Measurements from ENCODE around the gene LPIN1. TPM values are rescaled to one million over a fixed set of nuclear protein-coding genes. Genes with fewer than 3 reads are reported as not detected.
"Not testable (repeated sequence)": the region's sequence is repeated elsewhere in the genome, so short reads cannot be mapped to it uniquely, and the experiment has no call there.

The LPIN1 gene
- total RNA-seq, 2 donors from 2014 or later, result 59.0 to 69.2 TPM

DNA sequence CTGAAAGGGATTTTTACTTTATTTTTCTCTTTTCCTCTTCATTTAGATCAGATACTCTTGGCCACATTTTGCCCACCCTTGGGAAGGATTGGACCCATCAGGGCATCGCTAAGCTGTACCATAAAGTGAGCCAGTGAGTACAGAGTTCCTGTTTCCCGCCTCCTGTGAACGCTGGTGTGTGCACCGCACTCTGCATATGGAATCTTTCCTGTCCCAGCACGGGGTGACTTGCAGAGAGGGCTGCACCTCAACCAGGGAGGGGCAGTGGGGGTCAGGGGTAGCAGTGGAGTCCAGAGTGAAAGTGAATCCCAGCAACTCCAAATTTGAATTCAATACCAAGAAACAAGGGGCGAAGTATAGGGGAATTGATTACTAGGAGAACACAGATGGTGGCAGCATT lies 58.6 kb downstream of the LPIN1 start:
- Mint-ChIP-seq H3K36me3 (ENCODE audit: low read depth) (peaks cover 98% of the 10 kb centered on the region), H3K9me3 (no peaks in the 10 kb centered on the region), H3K27ac (no peak overlapping the region), H3K4me1 (peaks cover 11% of the 10 kb centered on the region), H3K4me3 (no peak overlapping the region), H3K27me3 (no peaks in the 10 kb centered on the region)
- no peak for ATAC-seq (replicated peaks)

GRCh38 chr2:11805920-11806319 lies 59.5 kb downstream of the LPIN1 start:
- Mint-ChIP-seq H3K9me3 (no peaks in the 10 kb centered on the region), H3K36me3 (ENCODE audit: low read depth) (peaks cover 98% of the 10 kb centered on the region), H3K27ac (no peak overlapping the region), H3K4me3 (peak overlapping the region; percentile 4), H3K27me3 (no peaks in the 10 kb centered on the region), H3K4me1 (peaks cover 11% of the 10 kb centered on the region)
- no peak for ATAC-seq (replicated peaks)

DNA sequence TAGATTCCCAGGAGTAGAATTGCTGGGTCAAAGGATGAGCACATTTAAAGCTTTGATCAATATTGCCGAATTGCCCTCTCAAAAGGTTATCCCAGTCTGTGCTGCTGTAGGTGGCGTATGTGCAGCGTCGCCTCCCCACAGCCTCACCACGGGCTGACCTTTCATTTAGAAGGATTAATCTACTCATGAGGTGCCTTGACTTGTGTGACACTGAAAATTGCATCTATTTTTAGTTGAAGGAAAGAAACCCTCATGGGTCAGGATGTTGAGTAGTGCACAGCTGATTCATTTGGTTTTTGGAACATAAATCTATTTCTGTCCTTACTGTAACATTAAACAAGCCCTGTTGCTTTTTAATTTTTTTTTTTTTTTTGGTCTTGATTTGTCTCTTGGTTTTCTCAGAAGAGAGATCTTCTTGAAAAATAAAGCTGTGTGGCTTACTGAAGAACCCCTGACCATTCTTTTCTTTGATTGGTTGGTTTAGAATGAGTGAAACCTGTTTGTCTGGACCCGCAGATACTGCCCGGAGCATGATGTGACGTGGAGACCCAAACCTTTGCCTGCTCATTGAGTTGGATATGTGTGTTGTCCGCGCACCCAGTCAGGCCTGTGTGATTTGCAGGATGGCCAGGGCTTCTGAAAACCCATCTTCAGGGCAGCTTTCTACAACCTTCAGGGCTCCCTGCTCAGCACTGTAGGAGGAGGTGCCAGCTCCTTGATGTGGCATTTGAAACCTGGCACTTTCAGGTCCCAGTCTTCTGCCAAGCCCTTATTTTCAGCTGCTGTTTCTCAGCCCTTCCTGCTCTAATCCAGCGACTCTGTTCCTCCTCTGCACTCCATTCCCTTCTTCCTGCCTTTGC lies 61.0 kb downstream of the LPIN1 start:
- H3K27me3 Mint-ChIP-seq, result no peaks in the 10 kb centered on the region
- peaks cover 97% of the 10 kb centered on the region for H3K36me3 Mint-ChIP-seq (ENCODE audit: low read depth)
- H3K4me3 Mint-ChIP-seq, result peak overlapping the region; percentile 33
- no peaks in the 10 kb centered on the region for H3K9me3 Mint-ChIP-seq
- peak overlapping the region; percentile 87 for H3K27ac Mint-ChIP-seq
- peaks cover 9% of the 10 kb centered on the region for H3K4me1 Mint-ChIP-seq
- peak; percentile 92 for ATAC-seq (replicated peaks)

GRCh38 chr2:11808016-11808400 lies 61.6 kb downstream of the LPIN1 start:
- Mint-ChIP-seq H3K4me3 (peak overlapping the region; percentile 33), H3K4me1 (peaks cover 7% of the 10 kb centered on the region), H3K36me3 (ENCODE audit: low read depth) (peaks cover 97% of the 10 kb centered on the region), H3K27me3 (no peaks in the 10 kb centered on the region), H3K9me3 (no peaks in the 10 kb centered on the region), H3K27ac (peak overlapping the region; percentile 87)
- no peak for ATAC-seq (replicated peaks)

GRCh38 chr2:11809586-11810236 lies 63.3 kb downstream of the LPIN1 start:
- Mint-ChIP-seq H3K36me3 (ENCODE audit: low read depth) (peaks cover 94% of the 10 kb centered on the region), H3K27ac (peak overlapping the region; percentile 12), H3K27me3 (no peaks in the 10 kb centered on the region), H3K4me3 (no peak overlapping the region), H3K4me1 (peaks cover 7% of the 10 kb centered on the region), H3K9me3 (no peaks in the 10 kb centered on the region)
- ATAC-seq (replicated peaks), result no peak

DNA sequence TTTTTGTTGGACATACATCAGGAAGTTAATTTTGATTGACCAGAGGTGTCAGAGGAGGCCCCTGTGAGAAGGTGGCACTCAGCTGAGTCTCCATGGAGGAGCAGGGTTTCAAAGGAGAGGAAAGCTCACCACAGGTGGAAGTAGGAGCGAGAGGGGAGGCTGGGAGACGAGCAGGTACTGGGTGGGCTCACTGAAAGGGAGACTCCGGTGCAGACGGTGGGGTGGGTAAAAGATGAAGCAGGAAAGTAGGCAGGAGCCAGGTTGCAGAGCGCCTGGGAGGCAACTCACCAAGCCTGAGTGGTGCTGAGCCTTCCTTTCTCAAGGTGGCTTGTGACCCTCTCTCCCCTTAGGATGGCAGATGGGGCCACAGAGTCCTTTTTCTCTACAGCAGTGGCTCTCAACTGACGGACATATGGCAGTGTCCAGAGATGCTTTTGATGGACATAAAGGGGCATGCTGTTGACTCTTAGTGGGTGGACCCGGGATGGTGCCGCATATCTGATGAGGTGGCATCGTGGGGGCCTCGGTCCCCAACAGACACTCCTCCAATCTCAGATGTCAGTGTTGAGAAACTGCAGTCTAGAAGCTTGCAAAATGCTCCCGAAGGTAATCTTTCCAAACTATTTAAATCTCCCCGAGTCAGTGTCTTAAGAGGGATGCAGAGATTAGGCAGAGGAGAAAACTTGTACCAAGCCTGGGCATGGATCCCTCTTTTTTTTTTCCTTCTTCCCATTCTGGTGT lies 64.0 kb downstream of the LPIN1 start:
- Mint-ChIP-seq H3K4me3 (no peak overlapping the region), H3K27me3 (no peaks in the 10 kb centered on the region), H3K9me3 (no peaks in the 10 kb centered on the region), H3K27ac (peak overlapping the region; percentile 12), H3K36me3 (ENCODE audit: low read depth) (peaks cover 94% of the 10 kb centered on the region), H3K4me1 (peaks cover 7% of the 10 kb centered on the region)
- ATAC-seq (replicated peaks), result no peak

GRCh38 chr2:11811036-11811654 lies 64.7 kb downstream of the LPIN1 start:
- no peaks in the 10 kb centered on the region for H3K27me3 Mint-ChIP-seq
- H3K27ac Mint-ChIP-seq, result no peak overlapping the region
- H3K36me3 Mint-ChIP-seq (ENCODE audit: low read depth), result peaks cover 94% of the 10 kb centered on the region
- H3K4me3 Mint-ChIP-seq, result no peak overlapping the region
- no peak for ATAC-seq (replicated peaks)
- H3K9me3 Mint-ChIP-seq, result no peaks in the 10 kb centered on the region
- peaks cover 7% of the 10 kb centered on the region for H3K4me1 Mint-ChIP-seq

DNA sequence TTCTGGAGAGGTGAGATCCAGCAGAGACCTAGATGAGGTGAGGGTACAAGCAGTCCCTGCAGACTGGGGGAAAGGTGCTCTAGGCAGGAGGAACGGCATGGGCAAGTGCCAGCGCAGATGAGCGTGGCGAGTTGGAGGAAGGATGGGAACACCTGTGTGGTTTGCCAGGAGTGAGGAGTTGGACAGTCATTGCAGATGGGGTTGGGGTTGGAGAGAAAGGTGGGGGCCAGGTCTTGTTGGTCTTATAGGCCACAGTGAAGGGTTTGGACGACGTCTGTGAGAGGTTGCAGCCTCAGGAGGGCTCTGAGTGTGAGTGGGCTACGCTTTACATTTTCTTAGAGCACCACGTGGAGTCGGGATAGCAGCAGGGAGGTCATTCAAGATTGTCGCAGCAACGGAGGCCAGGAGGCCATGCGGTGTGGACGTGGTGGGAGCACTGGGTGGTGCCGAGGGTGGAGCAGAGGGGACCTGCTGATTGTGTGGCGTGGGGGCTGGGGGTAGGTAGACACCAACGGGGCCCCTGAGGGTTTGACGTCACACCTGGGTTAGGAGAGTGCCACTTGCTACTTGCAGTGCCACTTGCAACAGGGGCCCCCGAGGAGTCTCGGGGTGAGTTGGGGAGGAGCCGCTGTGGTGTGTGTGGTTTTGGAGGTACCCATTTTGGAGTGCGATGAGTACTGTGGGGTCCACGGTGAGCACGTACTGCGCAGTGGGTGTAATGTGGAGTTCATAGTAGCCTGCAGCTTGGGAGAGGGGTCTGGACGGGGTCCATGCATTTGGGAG lies 66.2 kb downstream of the LPIN1 start:
- H3K36me3 Mint-ChIP-seq (ENCODE audit: low read depth), result peaks cover 94% of the 10 kb centered on the region
- peaks cover 5% of the 10 kb centered on the region for H3K4me1 Mint-ChIP-seq
- no peaks in the 10 kb centered on the region for H3K9me3 Mint-ChIP-seq
- peak overlapping the region; percentile 21 for H3K27ac Mint-ChIP-seq
- no peaks in the 10 kb centered on the region for H3K27me3 Mint-ChIP-seq
- no peak for ATAC-seq (replicated peaks)
- H3K4me3 Mint-ChIP-seq, result no peak overlapping the region

GRCh38 chr2:11813345-11813744 lies 66.9 kb downstream of the LPIN1 start:
- not testable (repeated sequence) for H3K27me3 Mint-ChIP-seq; H3K4me1 Mint-ChIP-seq; H3K4me3 Mint-ChIP-seq; H3K27ac Mint-ChIP-seq; ATAC-seq (replicated peaks); H3K9me3 Mint-ChIP-seq
- peaks cover 92% of the 10 kb centered on the region for H3K36me3 Mint-ChIP-seq (ENCODE audit: low read depth)

- Mint-ChIP-seq H3K4me1 (no peaks in the 10 kb centered on the region), H3K9me3 (no peaks in the 10 kb centered on the region), H3K27ac (peak overlapping the region; percentile 44), H3K4me3 (no peak overlapping the region), H3K27me3 (no peaks in the 10 kb centered on the region), H3K36me3 (ENCODE audit: low read depth) (peaks cover 89% of the 10 kb centered on the region)
- ATAC-seq (replicated peaks), result no peak
Observed at GRCh38 chr2:11813951-11814350, 67.5 kb downstream of the LPIN1 start.

DNA sequence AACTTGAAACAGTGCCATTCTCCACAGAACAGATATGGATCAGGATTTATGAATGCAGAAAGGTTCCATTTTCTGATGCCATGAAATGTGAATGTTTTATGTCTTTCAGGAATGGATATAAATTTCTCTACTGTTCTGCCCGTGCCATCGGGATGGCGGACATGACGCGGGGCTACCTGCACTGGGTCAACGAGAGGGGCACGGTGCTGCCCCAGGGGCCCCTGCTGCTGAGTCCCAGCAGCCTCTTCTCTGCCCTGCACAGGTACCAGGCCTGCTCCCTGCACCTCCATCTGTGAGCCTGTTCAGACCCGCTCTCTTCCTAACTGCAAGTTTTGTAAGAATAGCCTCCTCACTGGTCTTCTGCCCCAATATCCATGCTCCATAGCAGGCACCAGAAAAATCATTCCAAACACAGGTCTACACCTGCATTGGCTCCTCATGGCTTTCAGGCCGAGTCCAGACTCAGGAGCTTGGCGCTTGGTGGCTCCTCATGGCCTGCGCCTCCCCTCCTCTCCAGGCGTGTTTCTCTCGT lies 68.6 kb downstream of the LPIN1 start:
- Mint-ChIP-seq H3K36me3 (ENCODE audit: low read depth) (peaks cover 89% of the 10 kb centered on the region), H3K4me1 (no peaks in the 10 kb centered on the region), H3K27me3 (no peaks in the 10 kb centered on the region), H3K9me3 (no peaks in the 10 kb centered on the region), H3K4me3 (no peak overlapping the region), H3K27ac (no peak overlapping the region)
- ATAC-seq (replicated peaks), result no peak

GRCh38 chr2:11816935-11817334 lies 70.5 kb downstream of the LPIN1 start:
- peaks cover 92% of the 10 kb centered on the region for H3K36me3 Mint-ChIP-seq (ENCODE audit: low read depth)
- not testable (repeated sequence) for ATAC-seq (replicated peaks); H3K4me1 Mint-ChIP-seq; H3K27ac Mint-ChIP-seq; H3K9me3 Mint-ChIP-seq; H3K27me3 Mint-ChIP-seq; H3K4me3 Mint-ChIP-seq

- Mint-ChIP-seq H3K27ac (no peak overlapping the region), H3K27me3 (no peaks in the 10 kb centered on the region), H3K4me3 (no peak overlapping the region), H3K36me3 (ENCODE audit: low read depth) (peaks cover 95% of the 10 kb centered on the region), H3K4me1 (no peaks in the 10 kb centered on the region), H3K9me3 (no peaks in the 10 kb centered on the region)
- ATAC-seq (replicated peaks), result no peak
Observed at GRCh38 chr2:11819235-11819729, 72.8 kb downstream of the LPIN1 start.
